Suppressor macrophage treated with lipopolysaccharide for 4 hours (primary cell): ENCODE data around the gene GNAI2.
A peak's percentile ranks its signal among the peaks of the same experiment; 100 is the strongest.
"Not testable (repeated sequence)": the region's sequence is repeated elsewhere in the genome, so short reads cannot be mapped to it uniquely, and the experiment has no call there.

Source experiments
- DNase-seq: peaks from one replicate; pipeline ENCODE4 v3.0.0-alpha.2; 2020

The GNAI2 gene

DNA sequence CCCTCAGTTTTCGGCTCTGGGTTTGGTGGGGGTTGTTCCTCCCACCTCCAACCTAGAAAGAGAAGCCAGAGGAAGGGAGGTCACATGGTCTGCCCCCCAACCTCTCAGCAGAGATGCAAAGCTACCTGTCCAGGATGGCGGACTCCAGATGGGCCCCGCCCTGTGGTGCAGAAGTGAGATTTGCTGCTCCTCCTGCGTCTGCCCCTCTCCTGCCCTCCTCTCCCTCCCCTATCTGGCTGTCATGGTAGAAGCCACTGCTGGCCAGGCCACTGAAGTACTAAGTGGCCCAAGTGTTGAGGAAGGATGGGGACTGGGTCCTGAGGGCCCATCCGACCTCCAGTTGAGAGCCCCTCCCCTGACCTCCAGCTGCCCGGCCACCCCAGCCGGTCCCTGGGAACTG lies 30.8 kb downstream of the GNAI2 start:
- no peak for DNase-seq

- no peak for DNase-seq
Measured at GRCh38 chr3:50267280-50267913, 31.4 kb downstream of the GNAI2 start.

GRCh38 chr3:50268276-50268675 lies 32.3 kb downstream of the GNAI2 start:
- no peak for DNase-seq

DNA sequence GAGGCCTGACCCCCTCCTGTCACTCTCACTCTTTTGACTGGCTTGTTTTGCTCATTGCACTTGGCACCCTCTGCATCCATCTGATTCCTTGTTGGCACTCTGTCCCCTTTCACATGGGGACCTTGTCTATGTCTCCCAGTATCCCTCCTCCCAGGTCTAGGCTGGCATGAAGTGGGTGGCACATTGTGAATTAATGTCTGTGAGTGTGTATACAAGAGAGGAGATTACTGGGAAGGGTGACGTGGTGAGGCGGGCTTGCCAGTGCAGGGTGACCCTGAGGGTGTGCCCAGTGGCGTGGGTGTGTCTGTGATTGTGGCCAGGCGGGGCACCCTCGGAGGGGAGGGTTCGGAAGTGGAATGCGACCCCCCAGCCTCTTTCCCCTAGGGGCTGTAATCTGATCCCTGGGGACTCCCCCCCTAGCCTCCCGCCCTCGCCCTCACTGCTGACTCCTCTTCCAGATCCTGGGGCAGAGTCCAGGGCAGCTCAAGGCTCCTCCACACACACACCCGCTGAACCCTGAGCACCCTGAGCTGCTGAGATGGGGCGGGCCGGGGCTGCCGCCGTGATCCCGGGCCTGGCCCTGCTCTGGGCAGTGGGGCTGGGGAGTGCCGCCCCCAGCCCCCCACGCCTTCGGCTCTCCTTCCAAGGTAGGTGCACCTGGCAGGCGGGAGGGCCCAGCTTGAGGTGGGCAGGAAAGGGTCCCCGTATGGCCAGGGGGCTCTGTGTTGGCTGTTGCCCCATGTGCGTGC lies 32.9 kb downstream of the GNAI2 start, which contains the start of gene SEMA3B:
SEMA3B (plus strand) TSS at position 445 of the 749 bp plus-strand sequence; CDS start at position 539, 94 bp downstream.
- DNase-seq, result no peak

GRCh38 chr3:50269460-50269859 lies 33.5 kb downstream of the GNAI2 start:
- no peak for DNase-seq

- DNase-seq, result no peak
Measured at GRCh38 chr3:50269977-50270413, 34.0 kb downstream of the GNAI2 start.

GRCh38 chr3:50270422-50271224 lies 34.6 kb downstream of the GNAI2 start:
- DNase-seq, result no peak

DNA sequence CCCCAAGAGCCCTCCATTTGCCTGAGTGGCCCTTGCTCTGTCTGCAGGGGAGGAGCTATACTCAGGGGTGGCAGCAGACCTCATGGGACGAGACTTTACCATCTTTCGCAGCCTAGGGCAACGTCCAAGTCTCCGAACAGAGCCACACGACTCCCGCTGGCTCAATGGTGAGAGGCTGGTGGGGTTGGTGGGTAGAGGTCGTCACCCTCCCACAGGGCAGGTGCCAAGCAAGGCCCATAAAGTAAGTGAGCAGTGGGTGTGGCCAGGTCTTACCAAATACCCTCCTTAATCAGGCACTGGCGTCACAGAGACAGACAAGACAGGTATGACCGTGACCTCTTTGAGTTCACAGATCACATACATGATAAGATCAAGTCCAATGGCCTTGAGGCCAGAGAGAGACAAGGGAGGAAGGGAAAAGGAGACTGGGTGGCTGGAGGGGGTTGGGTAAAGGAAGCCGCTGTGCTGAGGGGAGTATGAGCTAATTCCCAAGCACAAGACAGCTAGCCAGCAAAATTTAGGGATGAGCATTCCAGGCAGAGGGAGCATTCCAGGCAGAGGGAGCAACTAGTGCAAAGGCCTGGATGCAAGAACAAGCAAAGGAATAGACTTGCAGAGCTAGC lies 35.4 kb downstream of the GNAI2 start:
- no peak for DNase-seq

- DNase-seq, result not testable (repeated sequence)
Measured at GRCh38 chr3:50272538-50272910, 36.5 kb downstream of the GNAI2 start.

- peak; percentile 92 for DNase-seq
Measured at GRCh38 chr3:50272911-50273688, 37.1 kb downstream of the GNAI2 start.

- DNase-seq, result no peak
Measured at GRCh38 chr3:50273689-50274065, 37.7 kb downstream of the GNAI2 start.

DNA sequence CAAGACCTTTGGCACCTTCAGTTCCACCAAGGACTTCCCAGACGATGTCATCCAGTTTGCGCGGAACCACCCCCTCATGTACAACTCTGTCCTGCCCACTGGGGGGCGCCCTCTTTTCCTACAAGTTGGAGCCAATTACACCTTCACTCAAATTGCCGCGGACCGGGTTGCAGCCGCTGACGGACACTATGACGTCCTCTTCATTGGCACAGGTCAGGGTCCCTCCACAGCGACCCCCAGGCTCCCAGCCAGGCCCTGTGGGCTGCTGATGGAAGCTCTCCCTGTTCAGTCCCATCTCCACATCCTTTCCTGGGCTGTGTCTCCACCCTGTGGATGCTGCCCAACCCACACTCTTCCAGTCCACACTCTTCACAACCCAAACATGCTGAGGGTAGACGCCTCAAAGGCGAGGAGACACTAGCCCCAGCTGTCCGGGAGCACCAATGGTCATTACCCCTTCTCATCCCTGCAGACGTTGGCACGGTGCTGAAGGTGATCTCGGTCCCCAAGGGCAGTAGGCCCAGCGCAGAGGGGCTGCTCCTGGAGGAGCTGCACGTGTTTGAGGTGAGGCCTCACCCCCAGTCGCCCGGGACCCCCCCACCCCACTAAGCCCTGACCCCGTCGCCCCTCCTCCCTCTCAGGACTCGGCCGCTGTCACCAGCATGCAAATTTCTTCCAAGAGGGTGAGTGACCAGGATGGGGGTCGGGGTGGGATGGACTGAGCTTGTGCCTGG lies 38.5 kb downstream of the GNAI2 start:
- DNase-seq, result peak; percentile 49

- no peak for DNase-seq
Measured at GRCh38 chr3:50275141-50275995, 39.4 kb downstream of the GNAI2 start.

DNA sequence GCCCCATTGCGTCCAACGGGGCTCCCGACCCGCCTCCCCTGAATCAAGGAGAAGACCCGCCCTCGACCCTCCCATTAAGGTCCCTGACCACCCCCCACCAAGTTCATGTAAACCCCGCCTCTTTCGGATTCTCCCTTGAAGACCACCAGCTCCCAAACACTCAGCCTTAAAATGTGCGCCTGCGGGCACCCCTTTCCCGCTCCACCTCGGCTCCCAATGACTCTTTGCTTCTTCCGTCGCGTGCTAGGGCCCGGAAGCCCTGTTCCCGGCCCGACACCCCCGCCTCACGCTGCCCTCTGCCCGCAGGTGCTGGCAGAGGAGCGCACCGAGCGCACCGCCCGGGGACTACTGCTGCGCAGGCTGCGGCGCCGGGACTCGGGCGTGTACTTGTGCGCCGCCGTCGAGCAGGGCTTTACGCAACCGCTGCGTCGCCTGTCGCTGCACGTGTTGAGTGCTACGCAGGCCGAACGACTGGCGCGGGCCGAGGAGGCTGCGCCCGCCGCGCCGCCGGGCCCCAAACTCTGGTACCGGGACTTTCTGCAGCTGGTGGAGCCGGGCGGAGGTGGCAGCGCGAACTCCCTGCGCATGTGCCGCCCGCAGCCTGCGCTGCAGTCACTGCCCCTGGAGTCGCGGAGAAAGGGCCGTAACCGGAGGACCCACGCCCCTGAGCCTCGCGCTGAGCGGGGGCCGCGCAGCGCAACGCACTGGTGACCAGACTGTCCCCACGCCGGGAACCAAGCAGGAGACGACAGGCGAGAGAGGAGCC lies 40.2 kb downstream of the GNAI2 start:
- no peak for DNase-seq

GRCh38 chr3:50276762-50277101 lies 40.7 kb downstream of the GNAI2 start:
- DNase-seq, result no peak

GRCh38 chr3:50278123-50278879 lies 42.3 kb downstream of the GNAI2 start:
- DNase-seq, result no peak

GRCh38 chr3:50278880-50279224 lies 42.8 kb downstream of the GNAI2 start, which contains the start of gene LSMEM2:
TSS of gene LSMEM2 (plus strand) at chr3:50279087. CDS start at chr3:50279114, 27 bp downstream.
- no peak for DNase-seq

- DNase-seq, result no peak
Measured at GRCh38 chr3:50279255-50280016, 43.4 kb downstream of the GNAI2 start.
